Body of pancreas (tissue), 4 donors: ENCODE measurements around the gene ACSBG1. TPM values are rescaled to one million over a fixed set of nuclear protein-coding genes. Genes with fewer than 3 reads are reported as not detected.

Source experiments
- ATAC-seq: fragments of 150-250 bp; one replicate; pipeline ENCODE4 v1.9.1; 2016
- DNase-seq, 4 donors: peaks; one replicate each; pipeline ENCODE4 v3.0.0-alpha.2; 2019
- H3K27ac ChIP-seq, 4 donors: fragments of 200-600 bp; sonication (generic); 1 replicate in 3 of 4; 2 replicates in 1 of 4; pipeline versions ENCODE4 v1.5.1 to v1.6.1; 2016 to 2019; ENCODE audit warnings: mild to moderate bottlenecking in 1 of 4, mixed read lengths in 1 of 4, moderate library complexity in 1 of 4
- H3K27me3 ChIP-seq, 2 donors: fragments of 200-600 bp; sonication (generic); one replicate each; pipeline ENCODE4 v1.6.0; 2016; ENCODE audit warnings: mild to moderate bottlenecking in 1 of 2
- H3K36me3 ChIP-seq, 2 donors: fragments of 200-600 bp; sonication (generic); replicated peaks in 1 of 2; 2 replicates each; pipeline ENCODE4 v1.5.1; 2016; ENCODE audit warnings: low read depth in 2 of 2; ENCODE audit not compliant: insufficient read depth in 1 of 2
- H3K4me1 ChIP-seq: fragments of 200-600 bp; sonication (generic); one replicate; pipeline ENCODE4 v1.6.0; 2016
- H3K4me3 ChIP-seq, 2 donors: fragments of 200-600 bp; sonication (generic); 1 replicate in 1 of 2; 2 replicates in 1 of 2; pipeline ENCODE4 v1.5.1; 2016 to 2019
- H3K9me3 ChIP-seq, 3 donors: fragments of 200-600 bp; sonication (generic); 1 replicate in 2 of 3; 2 replicates in 1 of 3; pipeline ENCODE4 v1.5.1; 2016
- CTCF ChIP-seq, 7 experiments: fragments of 450-650 bp in 4 of 7; fragments of 200-600 bp in 3 of 7; sonication (generic) in 3 of 7; IDR thresholded peaks; one replicate each; pipeline ENCODE4 v1.5.1; 2016 to 2019; ENCODE audit warnings: antibody characterized with exemption in 7 of 7
- POLR2A ChIP-seq, 3 donors: fragments of 450-650 bp; IDR thresholded peaks; one replicate each; pipeline ENCODE4 v1.6.1; 2016; ENCODE audit warnings: antibody characterized with exemption in 3 of 3, mild to moderate bottlenecking in 2 of 3
- WGBS, 2 donors: methylation state at CpG; one replicate each; pipeline ENCODE4 v1.1.5; 2017; 5-methylcytosine and 5-hydroxymethylcytosine counted together
- intact Hi-C: fragments of 100-400 bp; cut with DNase I; formaldehyde crosslinking; loops from one replicate; pipeline ENCODE4 v1.15.1; 2023
- total RNA-seq, 2 donors: library from RNA; depleted of rRNA; stranded (reverse); fragments of >200 nt; gene quantifications; one replicate each; pipeline ENCODE4 v1.1.0, GENCODE V29; 2016

The ACSBG1 gene
- total RNA-seq, 2 donors from 2014 or later = not detected

- DNase-seq (peak; percentile 80 to 94 (median 84)), ATAC-seq (peak; percentile 68)
- Histone ChIP-seq H3K4me3 (no peak overlapping the region), H3K27ac (peak overlapping the region; percentile 26 to 65 (median 46)), H3K4me1 (peaks cover 100% of the 10 kb centered on the region), H3K9me3 (no peaks in the 10 kb centered on the region), H3K36me3 (no peaks in the 10 kb centered on the region), H3K27me3 (no peaks in the 10 kb centered on the region)
- intact Hi-C loops = no loop called here
- no peak for TF ChIP-seq CTCF (IDR thresholded peaks at IDR 0.05)
- WGBS, 2 donors = 53 to 88% methylated on average over 8 to 16 of the region's 17 CpGs
These were observed 21.6 kb downstream of the ACSBG1 start for GRCh38 chr15:78212546-78213424.

GRCh38 chr15:78212008-78212407 is 22.4 kb downstream of the ACSBG1 start:
- Histone ChIP-seq H3K9me3 (no peaks in the 10 kb centered on the region), H3K4me1 (peaks cover 100% of the 10 kb centered on the region), H3K27me3 (no peaks in the 10 kb centered on the region), H3K27ac (no peak overlapping the region), H3K36me3 (no peaks in the 10 kb centered on the region), H3K4me3 (no peak overlapping the region)
- intact Hi-C loops = no loop called here
- ATAC-seq (no peak), DNase-seq (no peak)
- WGBS, 2 donors = 93 to 94% methylated on average over 10 of the region's 10 CpGs
- no peak for TF ChIP-seq CTCF (IDR thresholded peaks at IDR 0.05)
- no peak for TF ChIP-seq POLR2A (IDR thresholded peaks at IDR 0.05)

- ATAC-seq = no peak
- TF ChIP-seq CTCF (IDR thresholded peaks at IDR 0.05) = no peak
- TF ChIP-seq POLR2A (IDR thresholded peaks at IDR 0.05) = no peak
- Histone ChIP-seq H3K27me3 (no peaks in the 10 kb centered on the region), H3K36me3 (no peaks in the 10 kb centered on the region), H3K27ac (no peak overlapping the region), H3K4me1 (peaks cover 100% of the 10 kb centered on the region), H3K4me3 (no peak overlapping the region), H3K9me3 (no peaks in the 10 kb centered on the region)
- 75% methylated on average over 12 of the region's 12 CpGs for WGBS, 2 donors
- intact Hi-C loops = no loop called here
- DNase-seq = peak in 1 of 4 donors; percentile 9
These were observed 23.0 kb downstream of the ACSBG1 start for GRCh38 chr15:78211189-78211921.

- no peaks in the 10 kb centered on the region for H3K9me3 ChIP-seq
- no peaks in the 10 kb centered on the region for H3K27me3 ChIP-seq
- WGBS, 2 donors = 51 to 54% methylated on average over 5 of the region's 5 CpGs
- no peaks in the 10 kb centered on the region for H3K36me3 ChIP-seq
- no peak for ATAC-seq
- peak in 1 of 4 donors; percentile 7 for DNase-seq
- H3K4me3 ChIP-seq = no peak overlapping the region
- peak overlapping the region; percentile 59 to 87 (median 65) for H3K27ac ChIP-seq
- H3K4me1 ChIP-seq = peaks cover 100% of the 10 kb centered on the region
- intact Hi-C loops = no loop called here
- no peak for TF ChIP-seq POLR2A (IDR thresholded peaks at IDR 0.05)
- no peak for TF ChIP-seq CTCF (IDR thresholded peaks at IDR 0.05)
These were observed 24.0 kb downstream of the ACSBG1 start for GRCh38 chr15:78210349-78210717.
